GM21529 (cell line): ENCODE measurements around the gene NALCN.

Experiments used
- ATAC-seq: cut with Tn5 transposase; IDR thresholded peaks from one replicate; pipeline ENCODE4 v1.9.1; 2021; ENCODE audit not compliant: unreplicated experiment

Gene NALCN

DNA sequence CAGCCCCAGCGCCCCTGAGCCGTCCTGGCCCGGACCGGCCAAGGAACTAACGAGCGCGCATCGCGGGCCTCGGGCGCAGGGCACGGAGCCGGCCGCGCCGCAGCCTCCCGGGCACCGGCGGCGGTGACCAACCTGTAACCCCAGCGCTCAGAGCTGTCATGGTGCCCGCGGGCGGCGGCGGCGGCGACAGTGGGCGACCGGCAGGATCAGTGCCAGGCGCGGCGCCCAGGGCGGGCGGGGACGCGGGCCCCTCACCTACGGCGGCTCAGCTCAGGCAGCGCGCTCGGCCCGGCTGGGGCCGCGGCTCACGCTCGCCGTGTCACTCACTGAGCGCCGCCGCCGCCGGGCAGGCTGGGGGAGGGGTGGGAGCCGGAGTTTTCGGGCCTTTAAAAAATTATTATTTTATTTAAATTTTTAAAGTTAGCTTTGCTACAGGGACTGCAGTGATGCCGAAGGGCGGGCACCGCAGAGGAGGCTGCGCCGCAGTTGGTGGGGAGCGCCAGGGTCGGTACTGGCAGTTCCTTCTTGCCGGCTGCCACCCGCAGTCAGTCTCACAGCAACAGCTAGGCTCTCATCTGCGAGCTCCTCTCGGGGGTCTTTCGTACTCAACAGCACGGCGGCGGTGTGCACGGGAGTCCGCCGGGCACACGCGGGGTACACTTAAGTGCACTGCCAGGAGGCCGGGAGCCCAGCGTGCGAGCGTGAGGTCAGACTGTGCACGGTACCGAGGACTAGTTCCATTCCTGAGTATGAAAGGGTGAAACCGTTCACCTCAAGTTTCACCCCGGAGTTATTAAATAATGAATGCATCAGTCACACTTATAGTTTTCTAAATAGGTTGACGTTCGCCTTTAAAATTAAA is at the start of gene NALCN:
NALCN (minus strand) TSS at position 328 of the 862 bp plus-strand sequence. CDS start 17,382 bp downstream, outside the sequence.
- ATAC-seq, result no peak

DNA sequence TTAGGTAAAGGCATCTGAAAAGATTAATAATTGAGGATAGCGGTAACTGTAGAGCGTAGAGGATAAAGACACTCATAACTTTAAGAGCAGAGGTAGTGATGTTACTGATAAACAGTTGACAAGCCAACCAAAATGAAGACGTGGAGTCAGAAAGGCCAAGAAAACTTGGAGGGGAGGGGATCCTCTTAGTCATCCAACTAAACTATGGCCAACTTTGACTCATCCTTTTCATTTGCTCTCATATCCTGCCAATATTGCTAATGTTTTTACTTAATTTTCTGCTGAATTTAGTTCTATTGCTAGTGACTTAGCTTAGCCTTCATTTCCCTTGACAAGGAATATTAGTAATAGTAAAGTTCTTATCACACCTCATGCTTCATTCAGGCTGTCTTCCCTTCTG is 49.6 kb upstream of the NALCN start:
- no peak for ATAC-seq

DNA sequence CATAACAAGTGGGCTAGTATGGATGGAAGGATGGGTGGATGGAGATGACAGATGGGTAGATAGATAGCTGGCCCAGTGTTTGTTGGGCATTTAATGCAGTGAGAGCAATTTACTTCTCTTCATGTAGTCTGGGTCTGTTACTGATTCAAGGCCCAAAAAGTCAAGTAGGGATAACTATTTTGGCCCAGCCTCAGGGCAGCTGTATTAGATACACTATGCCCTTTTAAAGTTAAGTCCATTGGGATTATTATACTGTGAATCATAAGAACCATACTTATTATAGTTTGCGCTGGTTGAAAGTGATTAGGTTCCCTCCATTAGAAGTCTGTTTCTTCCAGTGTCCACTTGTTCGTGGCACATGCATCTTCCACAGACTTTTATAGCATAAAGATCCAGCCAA is 40.9 kb upstream of the NALCN start:
- ATAC-seq, result no peak

DNA sequence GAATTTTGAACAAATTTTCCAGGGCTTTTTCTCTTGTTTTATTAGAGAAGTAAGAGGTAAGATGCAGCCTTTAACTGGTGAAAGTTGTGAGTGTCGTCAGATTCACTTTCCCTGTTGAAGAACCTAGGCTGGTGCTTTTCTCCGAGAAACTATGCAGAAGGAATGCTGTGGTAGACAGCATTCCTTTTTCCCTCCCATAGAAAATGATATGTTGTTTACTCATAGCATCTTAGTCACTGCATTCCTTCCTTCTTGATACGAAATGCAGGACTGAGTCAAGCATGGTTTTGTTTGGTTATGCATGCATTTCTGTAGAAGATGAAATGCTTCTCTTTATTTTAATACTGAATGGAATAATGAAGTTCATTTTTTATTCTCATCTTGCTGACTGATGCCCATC is 39.6 kb upstream of the NALCN start:
- ATAC-seq, result no peak

DNA sequence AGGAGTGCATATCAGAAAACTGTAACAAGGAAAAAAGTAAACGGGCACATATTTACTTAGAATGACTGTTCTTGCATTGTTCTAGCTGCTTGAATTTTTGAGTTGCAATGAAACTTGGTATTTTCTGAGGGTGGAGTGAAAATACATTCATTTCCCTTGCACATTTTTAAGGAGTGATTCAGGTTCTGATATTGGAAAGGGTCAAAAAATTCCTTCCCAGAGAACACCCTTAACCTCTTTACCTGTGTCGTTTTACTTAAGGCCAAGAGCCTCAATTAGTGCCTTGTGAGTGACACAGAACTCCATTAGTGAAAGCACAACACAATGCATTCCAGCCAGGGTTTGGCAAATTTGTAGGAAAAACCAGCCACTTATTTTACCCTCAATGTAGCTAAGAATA is 38.5 kb upstream of the NALCN start:
- ATAC-seq, result no peak

DNA sequence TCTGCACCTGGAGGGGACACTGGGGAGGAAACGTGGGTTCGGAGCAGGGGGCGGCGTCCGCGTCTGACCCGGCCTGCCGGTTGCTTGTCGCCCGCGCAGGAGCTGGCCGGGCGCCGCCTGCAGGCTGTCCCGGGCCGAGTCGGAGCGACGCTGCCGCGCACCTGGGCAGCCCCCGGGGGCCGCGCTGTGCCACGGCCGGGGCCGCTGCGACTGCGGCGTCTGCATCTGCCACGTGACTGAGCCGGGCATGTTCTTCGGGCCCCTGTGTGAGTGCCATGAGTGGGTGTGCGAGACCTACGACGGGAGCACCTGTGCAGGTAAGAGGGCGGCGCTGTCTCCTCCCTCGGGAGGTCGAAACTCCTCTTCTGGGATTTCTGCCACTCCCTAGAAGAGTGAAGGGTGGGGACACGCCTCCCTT is 37.5 kb upstream of the NALCN start:
- ATAC-seq, result peak; percentile 25

DNA sequence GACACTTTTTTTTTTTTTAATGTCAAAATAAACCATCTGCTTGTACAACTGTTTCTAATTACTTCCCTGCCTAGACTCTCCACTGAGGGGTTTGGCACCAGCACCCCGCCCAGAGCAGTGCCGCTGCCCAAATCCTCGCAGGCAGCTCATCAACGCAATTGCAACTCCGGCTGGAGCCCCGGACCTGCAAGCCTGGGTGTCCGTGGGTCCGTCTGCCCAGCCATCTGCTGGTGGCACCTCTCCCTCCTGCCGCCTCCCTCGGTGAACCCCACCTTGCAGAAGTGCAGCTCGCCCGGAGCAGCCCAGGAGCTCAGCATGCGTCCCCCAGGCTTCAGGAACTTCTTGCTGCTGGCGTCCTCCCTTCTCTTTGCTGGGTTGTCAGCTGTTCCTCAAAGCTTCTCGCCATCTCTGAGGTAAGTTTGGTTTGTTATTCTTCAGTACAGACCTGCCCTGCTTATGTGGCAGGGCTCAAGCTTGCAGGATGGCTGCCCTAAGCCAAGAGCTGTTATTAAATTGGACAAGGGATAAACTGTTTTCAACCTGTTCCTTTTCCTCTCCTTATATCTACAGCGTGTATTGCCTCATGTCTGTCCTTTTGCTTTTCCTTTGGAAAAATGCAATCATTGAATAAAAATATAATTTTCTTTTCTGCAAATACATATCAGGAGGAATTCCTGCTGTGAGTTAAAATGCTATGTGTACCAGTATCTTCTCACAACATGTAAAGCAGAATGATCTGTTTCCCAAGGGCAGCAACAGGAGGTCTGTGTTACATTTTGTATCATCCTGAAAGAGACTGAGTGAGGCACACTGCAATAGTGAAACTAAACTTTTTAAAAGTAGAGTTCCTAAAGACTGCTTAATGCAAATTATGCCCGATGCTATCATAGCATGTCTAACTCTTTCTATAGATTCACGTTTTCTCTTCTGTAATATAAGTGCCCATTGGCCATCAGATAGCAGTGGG is 36.5 kb upstream of the NALCN start, which contains the start of gene ITGBL1:
ITGBL1 (plus strand) TSS at position 157 of the 967 bp plus-strand sequence; CDS start at position 316, 159 bp downstream.
- ATAC-seq, result peak; percentile 89

DNA sequence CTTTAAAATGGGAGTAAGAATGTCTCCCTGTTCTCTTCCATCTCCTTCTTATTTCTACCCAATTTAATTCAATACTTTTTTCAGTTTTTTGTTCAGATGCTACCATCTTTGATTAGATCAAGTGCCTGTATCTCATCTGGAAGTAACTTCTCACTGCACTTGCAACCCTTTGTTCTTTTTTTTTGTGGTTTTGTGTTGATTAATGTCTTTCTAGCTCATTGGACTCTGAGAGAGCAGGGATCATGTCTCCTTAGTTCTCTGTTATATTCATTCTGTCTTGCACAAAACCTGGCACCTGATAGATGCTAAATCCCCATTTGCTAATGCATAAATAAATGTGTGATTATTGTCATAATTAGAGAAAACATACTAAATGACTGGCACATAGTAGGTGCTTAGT is 35.3 kb upstream of the NALCN start:
- no peak for ATAC-seq

DNA sequence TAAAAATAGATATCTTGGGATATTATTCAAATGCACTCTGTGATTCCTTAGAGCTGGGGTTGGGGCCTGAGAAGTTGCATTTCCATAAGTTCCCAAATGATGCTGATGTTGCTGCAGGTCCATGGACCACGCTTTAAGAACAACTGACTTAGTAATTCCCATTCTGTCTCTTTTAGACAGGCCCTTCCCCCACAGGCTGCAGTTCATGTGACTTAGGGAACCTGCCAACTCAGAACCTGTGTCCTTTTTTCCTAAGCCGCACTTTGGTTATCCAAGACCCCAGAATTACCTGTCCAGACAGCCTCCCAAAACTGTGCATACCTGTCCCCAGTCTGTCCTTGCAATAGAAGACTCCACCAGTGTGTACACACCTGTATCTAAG is 34.4 kb upstream of the NALCN start:
- no peak for ATAC-seq

DNA sequence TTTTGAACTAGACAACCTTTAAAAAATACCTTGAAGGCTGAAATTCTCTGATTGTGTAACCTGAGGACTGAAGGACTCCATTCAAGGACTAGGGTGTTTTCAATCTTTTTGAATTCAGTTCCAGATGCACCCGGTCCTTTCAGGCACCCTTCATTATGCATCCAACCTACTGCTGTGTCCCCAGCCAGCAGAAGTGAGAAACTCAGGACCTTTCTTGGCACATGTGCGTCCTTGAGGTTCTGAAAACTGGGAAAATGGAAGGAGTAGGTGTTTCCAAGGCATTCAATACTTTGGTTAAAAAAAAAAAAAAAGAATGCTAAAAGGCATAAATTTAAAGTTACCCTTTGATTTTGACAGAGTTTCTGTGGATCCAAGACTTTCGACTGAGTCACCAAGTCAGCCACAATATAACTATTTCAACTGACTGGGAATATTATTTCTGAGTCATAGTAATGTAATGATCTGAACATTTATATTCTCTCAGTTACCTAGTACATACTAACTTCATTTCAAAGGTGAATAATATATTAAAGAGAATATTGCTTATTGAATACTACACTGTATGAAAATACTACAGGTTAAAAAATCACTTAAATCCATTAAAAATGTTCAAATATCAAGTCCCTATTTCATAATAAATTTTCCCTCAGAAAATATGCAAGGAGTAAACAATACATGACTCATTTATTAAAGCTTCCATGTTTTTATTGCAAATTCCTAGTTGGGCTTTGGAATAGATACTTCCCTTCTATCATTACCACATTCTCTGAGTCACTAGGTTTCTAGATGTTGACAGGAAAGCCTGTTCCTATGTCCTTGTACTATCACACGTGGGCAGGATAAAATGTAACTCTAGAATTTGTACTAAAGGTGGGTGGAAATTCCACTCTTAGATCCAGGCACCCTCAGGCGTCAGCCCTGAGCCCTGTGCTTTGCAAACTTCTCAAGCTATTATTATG is 33.8 kb upstream of the NALCN start:
- ATAC-seq, result no peak

DNA sequence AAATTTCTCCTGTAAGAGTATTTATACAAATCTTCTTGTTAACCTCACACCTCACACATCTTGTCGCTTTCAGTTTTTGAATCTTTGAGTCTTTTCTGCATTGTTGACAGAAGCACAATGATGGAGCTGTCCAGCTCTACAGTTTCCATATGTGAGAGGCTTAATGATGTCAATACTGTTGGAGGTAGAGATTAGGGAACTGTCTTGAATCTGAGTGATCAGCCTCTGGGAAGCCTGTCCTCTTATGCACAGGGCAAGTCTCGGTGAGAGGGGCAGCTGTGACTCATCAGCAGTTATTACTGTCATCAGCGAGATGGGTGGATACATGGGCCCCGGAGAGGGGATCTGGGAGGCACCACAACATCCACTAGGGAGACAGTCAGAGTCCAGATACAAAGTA is 31.5 kb upstream of the NALCN start:
- no peak for ATAC-seq

DNA sequence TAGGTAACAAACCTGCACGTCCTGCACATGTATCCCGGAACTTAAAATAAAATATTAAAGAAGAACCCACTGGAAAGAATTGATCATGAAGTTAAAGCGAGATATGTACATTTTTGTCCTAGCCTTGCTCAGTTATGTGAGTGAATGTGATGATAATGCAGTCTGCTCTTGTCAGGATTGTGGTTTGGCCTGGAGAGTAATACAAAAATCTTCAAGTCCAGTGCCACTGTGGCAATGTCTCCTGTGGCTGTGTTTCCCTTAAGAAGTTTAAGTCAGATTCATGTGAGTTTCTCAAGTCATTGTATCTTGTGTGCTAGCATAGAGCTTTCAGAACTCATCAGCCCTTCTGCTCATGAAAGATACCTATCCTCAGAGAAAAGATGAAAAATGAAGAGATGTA is 18.2 kb upstream of the NALCN start:
- ATAC-seq, result no peak

DNA sequence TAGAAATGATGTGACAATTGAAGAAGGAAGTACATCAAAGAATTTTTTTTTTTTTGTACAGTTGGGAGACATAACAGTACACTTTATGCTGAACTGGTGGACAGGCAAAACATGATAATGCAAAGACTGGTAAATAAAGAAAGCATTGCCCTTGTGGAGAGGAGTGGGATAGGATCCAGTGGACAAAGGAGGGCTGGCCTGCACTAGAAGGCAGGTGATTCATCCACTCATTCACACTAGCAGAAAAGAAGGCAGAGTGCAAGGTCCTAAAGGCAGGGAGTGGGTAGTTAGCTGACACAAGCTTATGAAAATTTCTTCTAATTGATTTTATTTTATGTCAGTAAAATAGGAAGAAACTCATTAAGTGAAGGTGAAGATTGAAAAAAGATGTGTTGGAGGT is 17.6 kb upstream of the NALCN start:
- ATAC-seq, result no peak

DNA sequence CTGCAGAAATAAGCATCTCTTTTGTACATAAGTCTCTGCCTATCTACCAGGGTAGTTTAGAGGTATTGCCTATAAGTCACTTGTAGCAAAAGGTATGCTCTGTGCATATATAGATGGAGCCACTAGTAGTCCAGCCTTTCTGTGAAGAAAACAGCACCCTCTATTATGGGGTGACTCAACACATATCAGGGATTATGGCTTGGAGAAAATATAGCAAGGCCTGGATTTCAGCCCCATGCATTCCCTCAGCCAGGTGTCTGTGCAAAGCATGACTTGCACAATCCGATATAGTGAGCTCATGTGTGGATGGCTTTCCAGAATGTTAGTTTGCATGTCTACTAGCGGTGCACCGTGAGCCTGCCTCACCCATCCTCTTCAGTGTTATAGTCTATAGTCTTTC is 13.4 kb upstream of the NALCN start:
- ATAC-seq, result no peak

DNA sequence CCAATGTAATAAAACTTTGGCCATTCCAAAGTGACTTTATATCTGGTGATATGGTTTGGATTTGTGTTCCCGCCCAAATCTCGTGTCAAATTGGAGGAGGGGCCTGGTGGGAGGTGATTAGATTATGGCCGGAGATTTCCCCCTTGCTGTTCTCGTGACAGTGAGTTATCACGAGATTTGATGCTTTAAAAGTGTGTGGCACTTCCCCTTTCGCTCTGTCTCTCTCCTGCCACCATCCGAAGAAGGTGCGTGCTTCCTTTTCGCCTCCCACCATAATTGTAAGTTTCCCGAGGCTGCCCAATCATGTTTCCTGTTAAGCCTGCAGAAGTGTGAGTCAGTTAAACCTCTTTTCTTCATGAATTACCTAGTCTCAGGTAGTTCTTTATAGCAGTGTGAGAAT is 9.3 kb upstream of the NALCN start:
- ATAC-seq, result no peak

DNA sequence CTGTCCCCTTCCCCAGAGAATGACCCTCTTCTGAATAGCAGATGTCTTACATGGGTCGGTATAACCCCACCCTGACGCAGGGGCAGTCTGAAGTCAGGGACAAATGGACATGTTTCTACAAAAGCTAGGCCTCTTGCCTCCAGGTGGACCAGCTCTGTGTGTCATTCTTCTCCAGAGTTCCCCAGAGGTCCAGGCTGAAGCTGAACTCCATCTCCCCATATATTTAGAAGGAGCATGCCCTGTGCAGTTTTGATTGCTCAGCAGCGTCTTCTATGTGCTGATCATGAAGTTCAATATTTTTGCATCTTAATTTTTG is 8.8 kb upstream of the NALCN start:
- no peak for ATAC-seq

DNA sequence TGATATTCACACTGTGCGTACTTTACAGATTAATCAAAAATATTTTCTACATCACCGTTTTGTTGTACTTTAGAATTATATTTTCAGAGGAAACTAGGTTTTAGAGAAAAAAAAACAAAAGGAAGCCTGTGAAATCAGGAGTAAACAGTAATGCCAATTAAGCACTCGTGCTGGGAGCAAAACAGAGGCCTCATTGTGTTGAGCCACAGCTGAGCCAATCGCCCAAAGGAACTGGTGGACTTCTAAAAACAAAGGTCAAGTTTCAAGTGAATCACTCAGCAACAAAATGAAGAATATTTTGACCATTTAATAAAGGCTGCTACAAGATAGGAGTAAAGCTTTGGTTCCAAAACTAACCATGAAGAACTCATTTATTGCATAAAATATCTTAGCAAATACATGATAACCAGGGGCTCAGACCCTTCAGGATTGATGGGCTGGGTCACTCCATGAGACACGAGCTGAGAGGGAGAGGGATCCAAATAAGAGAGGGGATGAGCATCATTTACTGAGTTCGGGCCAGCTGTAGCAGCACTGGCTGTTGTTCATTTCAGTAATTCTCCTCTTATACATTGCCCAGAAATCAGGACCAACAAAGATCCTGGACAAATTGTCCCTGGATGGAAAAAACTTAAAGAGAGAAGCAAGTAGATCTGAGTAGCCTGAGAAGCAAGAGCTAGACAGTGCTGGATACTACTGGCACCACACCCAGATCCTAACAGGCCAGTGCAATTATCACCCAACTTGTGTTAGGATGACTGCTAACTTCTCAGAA is 8.3 kb upstream of the NALCN start:
- ATAC-seq, result no peak

DNA sequence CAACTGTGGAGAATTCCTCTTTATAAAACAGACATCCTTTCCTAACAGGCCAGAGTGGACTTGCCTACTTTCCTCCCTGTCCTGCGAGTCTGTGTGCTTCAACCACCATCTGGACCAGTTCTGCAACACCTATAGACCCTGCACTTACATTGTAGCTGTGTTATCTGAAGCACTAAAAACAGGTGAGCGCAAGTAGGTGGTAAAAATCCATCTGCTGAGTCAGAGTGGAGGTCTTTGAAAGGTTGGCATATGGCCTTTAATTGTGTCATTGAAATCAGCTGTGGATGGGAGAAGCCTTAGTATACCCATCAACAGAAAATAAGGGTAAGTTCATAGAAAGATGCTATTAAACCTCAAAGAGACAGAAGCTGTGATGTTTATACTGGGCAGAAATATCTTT is 7.6 kb upstream of the NALCN start:
- ATAC-seq, result no peak

DNA sequence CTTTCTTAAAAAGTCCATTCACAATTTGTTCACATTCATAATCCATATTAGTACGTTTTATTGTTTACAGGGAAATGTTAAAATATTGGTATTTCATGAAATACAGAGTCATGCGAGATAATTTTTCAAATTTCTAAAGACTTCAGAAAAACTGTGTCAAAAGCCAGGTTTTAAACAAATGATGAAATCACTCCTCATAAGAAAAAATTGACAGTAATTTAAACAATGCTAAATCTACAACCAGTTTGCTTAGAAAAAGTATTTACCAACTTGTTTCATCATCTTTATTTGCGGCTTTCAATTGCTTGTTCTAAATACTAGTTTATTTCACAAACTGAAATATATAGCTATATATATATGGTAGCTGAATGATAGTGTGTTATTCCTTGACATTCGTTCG is 1.2 kb upstream of the NALCN start:
- no peak for ATAC-seq

DNA sequence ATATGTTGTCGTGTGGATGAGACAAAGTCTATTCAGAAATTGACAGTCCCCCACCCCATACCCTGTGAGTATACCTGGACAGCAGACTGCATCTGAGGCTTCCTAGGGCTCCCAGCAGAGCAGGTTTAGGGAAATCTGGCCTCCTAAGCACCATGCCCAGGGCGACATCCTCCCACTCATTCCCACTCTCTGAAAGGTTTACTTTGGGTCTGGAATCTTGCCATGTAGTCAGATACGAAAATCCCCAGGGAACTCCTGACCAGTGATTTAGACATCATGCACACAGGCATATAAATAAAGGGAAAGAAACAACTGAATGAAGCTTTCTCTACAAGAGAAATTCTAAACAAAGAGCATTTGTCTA is 717 bp upstream of the NALCN start:
- ATAC-seq, result no peak
